HFFc6 (cell line): ENCODE data around the gene ANXA8. TPM values are rescaled to one million over a fixed set of nuclear protein-coding genes. Genes with fewer than 3 reads are reported as not detected.
"Not testable (repeated sequence)": the region's sequence is repeated elsewhere in the genome, so short reads cannot be mapped to it uniquely, and the experiment has no call there.

Experiments used
- DNase-seq: peaks from one replicate; pipeline ENCODE4 v3.0.0-alpha.2; 2018
- H3K27ac Mint-ChIP-seq: 2 replicates; pipeline ENCODE4 v1.8.0; 2020; ENCODE audit warnings: mild to moderate bottlenecking, mixed read lengths
- H3K27me3 Mint-ChIP-seq: 2 replicates; pipeline ENCODE4 v1.8.0; 2021; ENCODE audit warnings: mild to moderate bottlenecking, moderate library complexity, mixed read lengths; ENCODE audit not compliant: insufficient read depth
- H3K36me3 Mint-ChIP-seq: 2 replicates; pipeline ENCODE4 v1.8.0; 2021; ENCODE audit warnings: low read depth, mixed read lengths
- H3K4me1 Mint-ChIP-seq: 2 replicates; pipeline ENCODE4 v1.8.0; 2020; ENCODE audit warnings: low read depth, mixed read lengths
- H3K4me3 Mint-ChIP-seq: 2 replicates; pipeline ENCODE4 v1.8.0; 2020; ENCODE audit warnings: mild to moderate bottlenecking, moderate library complexity, mixed read lengths
- H3K9me3 Mint-ChIP-seq: 2 replicates; pipeline ENCODE4 v1.8.0; 2020; ENCODE audit warnings: mild to moderate bottlenecking, mixed read lengths
- long read RNA-seq: library from polyadenylated mRNA; unstranded; transcript quantifications from one replicate; pipeline ENCODE4 v2.0.0, GENCODE V29; 2019
- total RNA-seq, 6 experiments: library from RNA; stranded (reverse); fragmentation: NEBNext Ultra II Directional; extraction: Animal tissue kit (Norgen Biotek cat#: 25700); gene quantifications; 2 replicates in 1 of 6; 3 replicates in 5 of 6; pipeline ENCODE4 v1.2.3, GENCODE V29; 2021

ANXA8 gene
- total RNA-seq: 1 to 10 TPM in 1 of 6 experiments, under 1 TPM in 4, not detected in 1; 0.45 to 1.1 (median 0.53) TPM
- long read RNA-seq: 0 reads

DNA sequence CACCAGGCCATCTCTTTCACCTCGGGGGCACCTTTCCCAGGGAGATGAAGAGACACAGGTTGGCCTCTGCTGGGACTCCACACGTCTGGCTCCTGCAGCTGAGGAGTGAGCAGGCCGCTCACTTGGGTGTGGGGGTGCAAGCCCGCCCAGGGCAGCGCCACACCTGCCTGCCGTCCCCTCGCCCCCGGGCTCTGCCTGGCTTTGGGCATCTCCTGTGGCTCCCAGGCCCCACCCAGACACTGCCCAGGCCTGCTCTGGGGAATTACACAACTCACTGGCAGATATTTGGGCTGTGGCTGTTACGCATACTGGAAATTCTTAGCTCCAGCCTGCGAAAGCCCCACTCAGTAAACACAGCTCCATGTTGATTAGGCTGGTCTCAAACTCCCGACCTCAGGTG is at the start of gene ANXA8:
Gene ANXA8 (minus strand): TSS at position 193 of the 400 bp plus-strand sequence. CDS start 182 bp downstream, at position 11.
- not testable (repeated sequence) for H3K9me3 Mint-ChIP-seq, H3K4me3 Mint-ChIP-seq, H3K4me1 Mint-ChIP-seq, H3K27ac Mint-ChIP-seq, DNase-seq, H3K27me3 Mint-ChIP-seq, H3K36me3 Mint-ChIP-seq

- not testable (repeated sequence) for H3K9me3 Mint-ChIP-seq, H3K27me3 Mint-ChIP-seq, H3K4me1 Mint-ChIP-seq, H3K27ac Mint-ChIP-seq, H3K4me3 Mint-ChIP-seq, H3K36me3 Mint-ChIP-seq, DNase-seq
Observed at GRCh38 chr10:47523475-47523874, 39.6 kb upstream of the ANXA8 start, which contains the start of gene AGAP9. TSS of gene AGAP9 (minus strand) at chr10:47523638. CDS start at chr10:47523526, 112 bp downstream.

GRCh38 chr10:47502313-47502712 is 18.4 kb upstream of the ANXA8 start:
- not testable (repeated sequence) for H3K4me3 Mint-ChIP-seq, H3K9me3 Mint-ChIP-seq, DNase-seq

DNA sequence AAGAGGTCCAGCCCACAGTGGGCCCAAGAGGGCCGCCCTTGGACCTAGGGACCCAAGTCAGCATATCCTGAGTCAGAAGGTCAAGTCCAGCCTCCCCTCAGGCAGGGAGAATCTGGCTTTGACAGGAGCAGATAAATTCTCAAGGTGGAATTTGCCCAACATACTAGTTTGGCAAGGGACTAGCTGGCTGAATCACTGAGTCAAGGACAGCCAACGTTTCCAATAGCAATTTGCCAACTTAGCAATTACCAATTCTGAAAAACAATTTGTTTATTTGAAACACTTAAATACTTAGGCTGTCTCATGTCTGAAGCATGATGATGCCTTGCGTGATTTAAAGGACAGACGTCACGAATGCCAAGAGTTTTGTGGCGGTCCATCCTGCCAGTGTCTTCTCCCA is 10.3 kb upstream of the ANXA8 start:
- DNase-seq, H3K27me3 Mint-ChIP-seq: not testable (repeated sequence)

More at GRCh38 chr10:47502313-47502712, 18.4 kb upstream of the ANXA8 start:
- H3K36me3 Mint-ChIP-seq, H3K27me3 Mint-ChIP-seq, H3K4me1 Mint-ChIP-seq, H3K27ac Mint-ChIP-seq: not testable (repeated sequence)

DNA sequence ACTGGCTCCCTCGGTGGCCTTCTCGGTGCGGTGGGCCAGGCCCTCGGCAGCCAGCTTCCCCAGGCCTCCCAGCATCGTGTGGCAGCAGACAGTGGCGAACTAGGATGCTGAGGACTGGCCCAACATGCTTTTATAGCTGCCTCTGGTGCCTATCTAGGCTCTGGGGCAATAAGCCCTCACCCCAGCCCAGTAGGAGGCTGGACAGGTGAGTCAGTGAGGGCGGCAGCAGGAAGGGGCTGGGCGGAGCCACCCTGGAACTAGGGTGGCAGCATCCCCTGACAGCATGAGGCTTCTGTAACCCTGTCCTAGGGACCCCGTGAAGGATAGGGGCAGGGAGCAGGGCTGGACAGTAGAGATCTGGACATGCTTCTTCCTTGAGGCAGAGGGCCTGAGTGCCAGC is 7.7 kb upstream of the ANXA8 start, which contains the start of gene FAM25G:
Gene FAM25G (minus strand): TSS at position 101 of the 400 bp plus-strand sequence. CDS start 26 bp downstream, at position 75.
- not testable (repeated sequence) for H3K27ac Mint-ChIP-seq, H3K9me3 Mint-ChIP-seq, H3K4me3 Mint-ChIP-seq, H3K4me1 Mint-ChIP-seq, DNase-seq, H3K27me3 Mint-ChIP-seq, H3K36me3 Mint-ChIP-seq

More for the DNA sequence above, 10.3 kb upstream of the ANXA8 start:
- not testable (repeated sequence) for H3K4me3 Mint-ChIP-seq, H3K9me3 Mint-ChIP-seq, H3K36me3 Mint-ChIP-seq, H3K27ac Mint-ChIP-seq, H3K4me1 Mint-ChIP-seq

DNA sequence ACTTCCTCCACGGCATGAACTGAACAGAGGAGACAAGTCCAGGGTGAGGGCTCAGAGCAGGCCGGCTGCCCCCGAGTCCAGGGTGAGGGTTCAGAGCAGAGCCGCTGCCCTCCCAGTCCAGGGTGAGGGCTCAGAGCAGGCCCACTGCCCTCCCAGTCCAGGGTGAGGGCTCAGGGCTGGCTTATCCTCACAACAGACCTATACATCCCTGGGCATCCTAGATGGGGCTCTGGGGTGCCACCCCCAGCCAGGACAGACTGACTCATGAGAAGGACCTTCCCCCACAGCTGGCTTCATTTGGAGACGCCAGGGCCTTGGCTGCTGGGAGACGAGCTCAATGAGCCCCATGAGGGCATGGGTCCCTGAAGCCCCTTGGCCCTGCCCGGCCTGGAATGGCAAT is 5.7 kb upstream of the ANXA8 start:
- not testable (repeated sequence) for H3K9me3 Mint-ChIP-seq, H3K27me3 Mint-ChIP-seq, H3K36me3 Mint-ChIP-seq, DNase-seq, H3K4me3 Mint-ChIP-seq, H3K4me1 Mint-ChIP-seq, H3K27ac Mint-ChIP-seq

DNA sequence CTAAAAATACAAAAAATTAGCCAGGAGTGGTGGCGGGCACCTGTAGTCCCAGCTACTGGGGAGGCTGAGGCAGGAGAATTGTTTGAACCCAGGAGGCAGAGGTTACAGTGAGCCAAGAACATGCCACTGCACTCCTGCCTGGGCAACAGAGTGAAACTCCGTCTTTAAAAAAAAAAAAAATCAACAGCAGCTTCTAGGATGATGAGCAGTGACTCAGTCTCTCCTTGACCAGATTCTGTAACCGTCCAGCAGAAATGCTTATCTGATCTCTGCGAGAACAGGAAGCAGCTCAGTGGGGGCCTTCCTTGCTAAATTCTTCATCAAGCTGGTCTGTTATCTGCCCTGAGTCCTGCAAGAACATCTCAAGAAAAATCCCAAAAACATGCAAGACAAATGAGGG is 2.0 kb upstream of the ANXA8 start:
- not testable (repeated sequence) for H3K9me3 Mint-ChIP-seq, H3K4me1 Mint-ChIP-seq, H3K4me3 Mint-ChIP-seq, H3K27me3 Mint-ChIP-seq, H3K36me3 Mint-ChIP-seq
- peak; percentile 63 for DNase-seq
- H3K27ac Mint-ChIP-seq: peak overlapping the region; percentile 71

DNA sequence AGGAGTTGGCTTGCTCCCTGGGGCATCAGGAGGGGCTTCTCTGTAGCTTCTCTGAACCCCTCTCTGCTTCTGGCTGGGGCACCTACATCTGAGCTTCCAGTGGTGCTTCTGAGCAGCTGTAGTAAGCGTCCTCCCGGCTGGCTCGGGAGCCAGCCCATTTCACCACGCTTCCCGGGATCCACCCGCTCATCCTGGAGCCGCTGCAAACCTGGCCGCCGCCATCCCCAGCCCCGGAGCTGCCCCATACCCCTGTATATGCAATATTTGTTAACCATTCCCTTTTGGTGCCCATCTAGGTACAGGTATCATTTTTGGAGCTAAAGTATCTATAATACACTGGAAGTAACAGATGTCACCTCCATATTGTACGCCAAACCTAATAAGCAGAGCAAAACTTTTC is 871 bp upstream of the ANXA8 start:
- not testable (repeated sequence) for DNase-seq, H3K4me1 Mint-ChIP-seq, H3K9me3 Mint-ChIP-seq, H3K4me3 Mint-ChIP-seq, H3K36me3 Mint-ChIP-seq, H3K27me3 Mint-ChIP-seq, H3K27ac Mint-ChIP-seq

DNA sequence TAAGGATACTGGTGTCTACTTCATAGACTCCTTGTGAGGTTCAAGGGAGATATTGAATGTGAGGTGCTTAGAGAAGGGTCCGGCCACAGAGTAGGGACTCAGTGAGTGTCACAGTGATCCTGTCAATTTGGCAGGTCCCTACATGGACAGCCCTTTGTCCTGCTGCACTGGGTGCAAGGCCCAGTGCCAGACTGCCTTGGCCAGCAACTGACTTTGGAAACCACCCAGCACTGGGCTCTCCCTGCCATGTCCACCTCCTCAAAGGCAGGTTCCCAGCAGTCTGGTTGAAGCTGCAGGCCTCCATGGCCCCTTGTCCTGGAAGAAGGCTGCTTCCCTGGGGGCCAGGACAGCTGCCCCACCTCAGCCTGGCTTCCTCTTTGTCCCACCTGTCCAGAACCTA is 1.5 kb downstream of the ANXA8 start:
- not testable (repeated sequence) for H3K36me3 Mint-ChIP-seq, H3K4me3 Mint-ChIP-seq, H3K27ac Mint-ChIP-seq, DNase-seq, H3K27me3 Mint-ChIP-seq, H3K4me1 Mint-ChIP-seq, H3K9me3 Mint-ChIP-seq

DNA sequence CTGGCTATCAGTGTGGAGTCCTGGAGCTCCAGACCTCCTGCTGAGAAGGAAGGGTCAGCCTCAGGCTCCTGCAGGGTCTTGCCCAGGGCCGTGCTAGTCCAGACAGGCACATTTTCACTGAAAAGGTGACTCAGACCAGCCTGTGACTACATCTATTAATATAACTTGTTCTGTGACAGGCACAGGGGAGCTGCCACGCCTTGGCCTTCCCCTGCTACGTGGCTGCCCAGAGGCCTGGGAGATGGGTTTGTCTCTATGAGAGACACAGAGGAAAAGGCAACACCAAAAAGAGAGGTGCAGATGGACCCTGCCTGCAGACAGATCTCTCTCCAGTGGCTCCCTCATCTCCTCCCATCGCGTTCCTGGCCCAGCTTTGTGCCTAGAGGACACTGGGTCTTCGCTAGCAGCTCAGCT is 2.1 kb downstream of the ANXA8 start:
- H3K27me3 Mint-ChIP-seq, H3K36me3 Mint-ChIP-seq, H3K4me3 Mint-ChIP-seq, H3K4me1 Mint-ChIP-seq, H3K9me3 Mint-ChIP-seq: not testable (repeated sequence)
- peak overlapping the region; percentile 70 for H3K27ac Mint-ChIP-seq
- DNase-seq: peak; percentile 37

DNA sequence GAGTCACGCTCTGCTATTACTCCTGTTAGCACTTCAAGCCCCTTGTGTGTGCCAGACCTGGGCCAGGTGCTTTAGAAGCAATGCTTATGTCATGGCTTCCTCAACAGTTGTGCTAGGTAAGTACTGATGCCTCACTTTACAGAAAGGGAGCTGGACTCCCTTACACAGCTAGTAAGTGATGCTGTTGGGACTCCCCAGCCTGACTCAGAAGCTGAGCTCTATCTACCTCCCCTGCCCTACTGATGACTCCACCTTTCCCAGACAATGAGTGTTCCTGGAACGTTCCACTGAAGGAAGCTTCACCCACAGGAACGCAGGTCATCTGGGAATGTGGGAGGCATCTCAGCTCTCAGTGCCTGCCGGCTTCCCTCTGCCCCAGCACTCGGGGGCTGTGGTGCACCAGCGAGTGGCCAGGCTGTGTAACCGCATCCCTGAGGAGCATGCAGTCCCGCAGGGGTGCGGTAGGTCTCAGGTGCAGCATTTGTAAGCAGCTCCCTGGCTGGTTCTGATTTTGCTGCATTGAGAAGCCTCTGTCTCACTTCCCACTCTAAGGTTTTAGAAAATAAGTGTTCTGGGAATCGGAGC is 2.6 kb downstream of the ANXA8 start:
- H3K9me3 Mint-ChIP-seq, H3K27ac Mint-ChIP-seq, H3K36me3 Mint-ChIP-seq, H3K4me3 Mint-ChIP-seq, H3K4me1 Mint-ChIP-seq, H3K27me3 Mint-ChIP-seq: not testable (repeated sequence)
- DNase-seq: peak; percentile 77

DNA sequence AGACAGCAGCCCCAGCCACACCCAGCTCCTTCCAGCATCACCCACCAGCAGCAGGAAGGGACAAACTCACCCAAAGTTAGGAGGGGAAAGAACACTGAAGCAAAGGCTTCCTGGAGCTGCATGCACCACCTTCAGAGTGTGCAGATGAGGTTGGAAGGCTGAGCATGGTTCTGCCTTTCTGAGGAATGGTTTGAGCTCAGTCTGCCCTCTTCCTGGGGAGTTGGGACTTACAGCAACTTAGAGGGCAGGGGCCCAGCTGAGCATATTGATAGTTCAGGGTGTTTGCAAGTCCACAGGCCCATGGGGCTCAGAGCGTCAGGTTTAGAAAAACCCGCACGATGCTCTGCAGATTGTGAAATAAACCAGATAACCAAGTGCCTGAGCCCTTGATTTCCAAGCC is 3.8 kb downstream of the ANXA8 start:
- DNase-seq, H3K9me3 Mint-ChIP-seq, H3K27me3 Mint-ChIP-seq, H3K27ac Mint-ChIP-seq, H3K4me3 Mint-ChIP-seq, H3K36me3 Mint-ChIP-seq, H3K4me1 Mint-ChIP-seq: not testable (repeated sequence)

- H3K4me3 Mint-ChIP-seq, H3K27ac Mint-ChIP-seq, H3K4me1 Mint-ChIP-seq, DNase-seq, H3K27me3 Mint-ChIP-seq, H3K9me3 Mint-ChIP-seq, H3K36me3 Mint-ChIP-seq: not testable (repeated sequence)
Observed at GRCh38 chr10:47478114-47478513, 5.8 kb downstream of the ANXA8 start.

GRCh38 chr10:47477078-47477477 is 6.8 kb downstream of the ANXA8 start:
- H3K4me3 Mint-ChIP-seq, H3K36me3 Mint-ChIP-seq, DNase-seq, H3K27ac Mint-ChIP-seq, H3K4me1 Mint-ChIP-seq, H3K9me3 Mint-ChIP-seq, H3K27me3 Mint-ChIP-seq: not testable (repeated sequence)

GRCh38 chr10:47475101-47475500 is 8.8 kb downstream of the ANXA8 start:
- H3K36me3 Mint-ChIP-seq, H3K27me3 Mint-ChIP-seq, H3K4me1 Mint-ChIP-seq, H3K9me3 Mint-ChIP-seq, DNase-seq, H3K4me3 Mint-ChIP-seq, H3K27ac Mint-ChIP-seq: not testable (repeated sequence)
